Renal pelvis (tissue), 4 donors: ENCODE results near the gene ADIRF. TPM values are rescaled to one million over a fixed set of nuclear protein-coding genes. Genes with fewer than 3 reads are reported as not detected.
"Not testable (repeated sequence)": the region's sequence is repeated elsewhere in the genome, so short reads cannot be mapped to it uniquely, and the experiment has no call there.

ENCODE experiments used
- DNase-seq: peaks from one replicate; pipeline ENCODE4 v3.0.0-alpha.2; 2013
- polyA plus RNA-seq, 3 donors: library from polyadenylated mRNA; unstranded; fragments of 120-200 nt; gene quantifications; one replicate each; pipeline ENCODE4 v1.2.1, GENCODE V29; 2013; ENCODE audit not compliant: insufficient read length in 3 of 3

ADIRF gene
- polyA plus RNA-seq, 3 donors: 18.0 to 20.8 (median 19.0) TPM

DNA sequence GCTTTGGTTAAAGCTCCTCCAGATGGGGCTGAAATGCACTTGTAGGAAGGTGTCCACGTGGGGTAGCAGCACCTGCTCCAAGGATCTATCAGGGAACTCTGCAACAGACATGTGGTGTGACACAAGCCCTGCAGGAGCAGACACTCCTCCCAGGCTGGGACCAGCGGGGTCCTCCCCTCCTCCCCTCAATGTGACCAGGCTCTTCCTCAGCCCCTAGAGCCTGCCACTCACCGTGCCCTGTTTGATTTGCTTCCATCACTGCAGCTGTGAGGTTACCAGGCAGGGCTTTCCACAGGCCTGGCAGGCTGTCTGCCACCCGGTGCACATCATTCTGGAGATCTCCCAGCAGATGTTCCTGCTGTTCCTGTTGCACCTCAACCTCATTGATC, 24.3 kb upstream of the ADIRF start:
- no peak for DNase-seq

DNA sequence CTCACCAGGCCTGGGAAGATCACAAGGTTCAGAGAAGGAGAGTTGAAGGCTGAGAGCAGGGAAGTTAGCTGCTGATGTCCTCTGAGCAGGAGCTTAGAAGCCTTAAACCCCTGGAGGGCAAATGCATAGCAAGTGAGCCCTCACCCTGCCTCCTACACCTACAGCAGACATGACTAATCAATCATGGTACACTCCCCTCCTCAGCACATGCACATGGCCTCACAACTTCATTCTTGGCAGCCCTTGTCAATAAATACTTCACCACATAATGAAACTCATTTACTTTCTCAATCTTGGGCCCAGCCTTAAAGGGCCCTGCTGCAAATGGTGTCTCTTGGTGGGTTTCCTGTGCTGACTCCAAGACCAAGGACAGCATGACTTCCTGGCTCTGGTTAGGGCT, 23.8 kb upstream of the ADIRF start:
- DNase-seq: no peak

DNA sequence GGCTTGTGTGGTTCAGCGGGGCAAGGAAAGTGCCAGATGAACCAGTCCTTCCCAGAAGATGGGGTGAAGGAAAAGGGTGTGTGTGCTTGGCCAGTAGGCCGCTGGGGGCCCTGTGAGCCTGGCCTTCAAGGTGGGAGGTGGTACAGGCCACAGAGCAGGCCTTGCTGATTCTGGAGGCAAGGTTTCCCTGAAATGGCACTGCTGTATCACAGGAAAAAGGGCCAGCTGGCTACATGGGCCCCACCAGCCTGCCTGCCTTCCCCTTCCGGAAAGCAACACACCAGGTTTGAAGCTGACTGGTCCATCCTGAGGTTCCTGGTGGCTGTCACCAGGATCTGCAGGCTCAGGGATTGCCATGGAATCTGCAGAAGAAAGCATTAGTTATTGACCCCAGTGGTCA, 23.4 kb upstream of the ADIRF start:
- DNase-seq: no peak

DNA sequence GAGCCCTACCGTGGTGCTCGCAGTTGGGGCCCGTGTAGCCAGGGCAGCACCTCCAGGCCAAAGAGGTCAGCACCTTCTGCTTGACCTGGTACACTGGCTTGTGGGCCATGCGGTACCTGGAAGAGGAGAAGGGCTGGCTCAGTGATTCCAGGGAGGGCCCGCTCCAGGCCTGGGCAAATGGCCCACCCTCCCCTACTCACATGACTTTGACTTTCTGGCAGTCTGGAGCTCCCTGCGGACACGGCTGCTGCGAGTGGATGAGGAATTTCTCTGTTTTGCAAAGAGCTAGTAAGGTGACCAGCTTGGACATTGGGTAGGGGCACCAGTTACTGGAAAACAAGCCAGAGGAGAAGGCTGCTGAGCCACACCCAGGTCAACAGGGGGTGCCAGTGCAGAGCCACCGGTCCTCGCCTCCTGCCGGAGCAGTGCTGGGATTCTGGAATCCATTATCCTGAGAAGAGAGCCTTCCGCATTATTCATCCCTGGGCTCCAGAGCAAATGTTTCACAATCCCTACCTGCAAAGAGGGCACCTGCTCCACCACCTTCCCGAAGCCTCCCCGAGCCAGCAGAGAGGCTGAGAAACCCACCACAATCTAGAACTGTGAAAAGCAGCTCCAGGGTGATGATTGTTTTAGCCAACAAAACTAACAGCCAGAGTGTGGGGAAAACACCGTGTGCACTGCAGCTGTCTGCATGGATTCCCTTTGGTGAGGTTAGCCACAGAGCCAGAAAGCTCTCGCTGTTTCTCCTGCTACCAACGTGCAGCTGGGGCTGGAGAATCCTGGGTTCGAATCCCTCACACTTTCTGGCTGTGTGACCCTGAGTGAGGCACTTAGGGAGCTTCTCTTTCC, 22.7 kb upstream of the ADIRF start:
- DNase-seq: no peak

DNA sequence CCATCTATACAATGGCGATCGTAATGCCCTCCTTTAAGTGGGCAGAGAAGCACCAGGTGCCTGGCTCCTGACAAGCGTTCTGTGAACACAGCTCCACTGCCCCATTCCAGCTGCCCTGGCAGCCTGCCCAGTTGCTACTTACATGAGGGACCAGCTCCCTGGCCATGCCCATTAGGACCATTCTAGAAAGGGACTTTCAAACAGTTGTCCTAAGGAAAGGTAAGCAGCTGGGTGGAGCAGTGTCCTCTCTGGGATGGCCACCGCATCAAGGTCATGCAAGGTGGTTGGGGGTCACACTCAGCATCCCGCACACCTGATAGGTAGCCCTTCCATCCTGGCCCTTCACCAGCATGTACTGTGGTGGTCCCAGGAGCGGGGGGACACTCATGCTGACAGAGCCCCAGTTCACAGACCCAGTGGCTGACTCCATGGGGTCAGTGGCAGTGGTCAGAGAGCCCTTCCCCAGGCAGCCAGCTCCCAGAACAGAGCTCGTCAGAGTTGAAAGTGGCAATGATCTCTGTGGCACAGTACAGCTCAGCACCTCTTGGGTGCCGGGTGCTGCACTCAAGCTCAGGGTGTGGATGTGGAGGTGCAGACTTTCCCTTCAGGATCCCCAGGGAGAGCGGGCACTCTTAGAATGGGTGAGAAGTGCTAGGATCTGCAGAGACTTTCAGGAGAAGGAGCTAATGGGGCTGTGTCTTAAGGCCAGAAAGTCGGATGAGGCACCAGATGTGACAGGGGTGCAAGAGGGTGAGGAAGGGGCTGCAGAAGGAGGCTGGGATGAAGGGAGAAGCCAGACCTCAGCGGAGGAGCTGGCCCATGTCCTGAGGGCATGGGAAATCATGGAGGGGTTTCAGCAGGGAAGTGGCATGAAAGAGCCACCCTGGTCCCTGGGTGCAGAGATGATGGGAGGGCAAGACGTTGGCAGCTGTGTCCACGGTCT, 21.8 kb upstream of the ADIRF start:
- DNase-seq: no peak

DNA sequence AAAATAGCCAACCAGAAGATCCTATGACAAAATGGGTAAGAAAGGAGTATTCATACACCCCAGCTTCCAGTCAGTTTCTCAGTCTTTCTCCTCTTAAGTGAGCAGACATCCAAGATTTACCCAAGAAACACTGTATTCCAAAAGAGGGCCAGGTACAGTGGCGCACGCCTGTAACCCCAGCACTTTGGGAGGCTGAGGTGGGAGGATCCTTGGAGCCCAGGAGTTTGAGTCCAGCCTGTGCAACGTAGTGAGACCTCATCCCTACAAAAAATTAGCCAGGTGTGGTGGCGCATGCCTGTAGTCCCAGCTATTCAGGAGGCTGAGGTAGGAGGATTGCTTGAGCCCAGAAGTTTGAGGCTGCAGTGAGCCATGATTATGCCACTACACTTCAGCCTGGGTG, 20.5 kb upstream of the ADIRF start:
- DNase-seq: not testable (repeated sequence)

DNA sequence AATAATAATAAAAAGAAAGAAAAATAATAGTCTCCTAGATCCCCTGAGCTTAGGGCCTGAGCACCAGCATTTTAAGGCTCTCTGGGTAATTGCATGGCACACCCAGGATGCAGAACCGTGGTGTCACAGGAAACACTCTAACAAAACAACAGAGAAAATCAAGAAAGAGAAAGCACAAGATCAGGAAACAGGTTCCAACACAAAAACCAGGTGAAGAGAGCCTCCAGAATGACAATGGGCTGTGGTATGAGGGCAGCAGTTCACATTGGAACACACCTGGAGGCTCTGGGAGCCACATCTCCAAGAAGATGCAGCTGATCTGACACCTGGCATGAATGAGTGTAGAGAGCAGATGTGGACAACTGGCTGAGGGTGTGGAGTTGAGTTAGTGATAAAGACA, 17.9 kb upstream of the ADIRF start:
- no peak for DNase-seq

DNA sequence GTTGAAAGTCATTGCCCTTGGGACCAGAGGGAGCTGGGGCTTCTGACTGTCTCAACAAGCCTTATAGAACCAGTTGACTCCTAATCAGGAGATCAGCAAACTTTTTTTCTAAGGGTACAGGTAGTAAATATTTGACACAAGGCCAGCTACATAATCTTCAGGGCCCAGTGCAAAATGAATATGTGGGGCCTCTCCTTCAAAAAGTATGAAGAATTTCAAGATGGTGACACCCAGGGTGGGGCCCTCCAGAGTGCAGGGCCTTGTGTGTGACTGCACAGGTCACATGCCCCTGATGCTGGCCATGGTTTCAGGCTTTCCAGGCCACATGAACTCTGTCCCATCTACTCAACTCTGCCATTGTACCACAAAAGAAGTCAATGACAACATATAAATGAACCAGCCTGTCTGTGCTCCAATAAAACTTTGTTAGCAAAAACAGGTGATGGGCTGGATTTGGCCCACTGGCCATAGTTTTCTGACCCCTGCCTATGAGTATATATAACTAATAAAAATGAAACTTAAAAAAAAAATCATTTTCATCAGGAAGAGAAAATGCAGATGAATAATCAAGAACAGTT, 17.0 kb upstream of the ADIRF start:
- DNase-seq: no peak

DNA sequence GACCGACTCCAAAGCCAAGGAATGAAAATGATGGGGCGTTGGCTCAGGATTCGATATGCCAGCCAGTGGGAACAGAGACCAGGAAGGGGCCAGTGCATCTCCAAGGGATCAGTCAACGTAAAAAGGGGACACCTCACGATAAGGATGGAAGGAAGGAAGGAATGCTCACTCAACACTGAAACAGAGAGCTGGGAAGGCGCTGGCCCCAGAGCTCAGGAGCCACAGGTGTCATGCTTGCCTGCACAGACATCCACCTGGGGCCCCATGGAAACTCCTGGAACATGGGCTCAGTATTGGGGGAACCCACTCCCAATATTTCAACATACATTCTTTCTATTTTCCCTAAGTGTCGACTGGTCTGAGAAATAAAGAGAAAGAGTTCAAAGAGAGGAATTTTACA, 16.2 kb upstream of the ADIRF start:
- DNase-seq: no peak

DNA sequence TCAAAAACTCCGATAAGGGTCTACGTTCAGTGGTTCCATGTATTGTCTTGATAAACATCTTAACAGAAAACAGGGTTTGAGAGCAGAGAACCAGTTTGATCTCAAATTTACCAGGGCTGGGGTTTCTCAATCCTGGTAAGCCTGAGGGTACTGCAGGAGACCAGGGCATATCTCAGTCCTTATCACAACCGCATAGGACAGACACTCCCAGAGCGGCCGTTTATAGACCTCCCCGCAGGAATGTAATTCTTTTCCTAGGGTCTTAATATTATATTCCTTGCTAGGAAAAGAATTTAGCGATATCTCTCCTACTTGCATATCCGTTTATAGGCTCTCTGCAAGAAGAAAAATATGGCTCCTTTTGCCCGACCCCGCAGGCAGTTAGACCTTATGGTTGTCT, 15.6 kb upstream of the ADIRF start:
- DNase-seq: not testable (repeated sequence)

DNA sequence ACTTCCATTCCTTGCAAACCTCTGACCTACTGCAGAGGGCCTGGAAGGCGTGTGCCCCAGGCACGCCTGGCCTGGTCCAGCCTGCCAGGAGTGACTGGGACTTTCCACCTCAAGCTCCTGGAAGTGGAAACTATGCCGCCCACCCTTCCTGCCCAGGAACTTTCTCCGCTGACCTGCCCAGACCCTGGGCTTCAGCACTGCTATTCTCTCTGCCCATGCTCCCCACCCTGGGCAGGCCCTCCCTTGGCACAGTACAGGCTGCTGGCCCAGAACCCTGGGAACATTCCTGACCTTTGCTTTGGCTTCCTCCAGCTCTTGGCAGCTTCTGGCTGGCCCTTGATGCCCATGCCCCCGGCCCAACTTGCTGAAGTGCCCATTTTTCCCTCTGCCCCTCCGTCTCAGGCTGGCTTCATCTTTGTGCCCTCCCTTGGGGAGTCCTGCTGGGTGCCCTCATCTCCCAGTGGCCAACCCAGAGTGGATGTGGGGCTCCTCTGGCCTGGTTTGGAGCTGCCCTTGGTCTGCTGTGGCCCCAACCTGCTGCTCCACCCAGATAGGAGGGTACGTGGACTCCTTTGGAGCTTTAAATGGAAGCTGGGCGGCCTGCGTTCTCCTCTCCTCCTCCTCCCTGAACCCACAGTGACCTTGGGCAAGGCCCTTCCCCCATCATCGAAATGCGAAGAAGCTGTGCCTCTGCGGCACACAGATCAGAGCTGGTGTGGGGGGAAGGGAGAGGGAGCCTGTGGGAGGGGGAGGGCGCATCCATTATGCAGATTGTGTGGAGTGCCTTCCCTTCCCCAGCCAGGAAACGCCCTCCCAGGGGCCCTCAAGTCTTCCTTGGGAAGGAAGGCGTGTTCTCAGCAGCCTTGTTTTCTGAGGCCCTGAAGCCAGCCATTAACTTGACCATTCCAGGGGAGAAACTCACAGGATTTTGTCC, 14.3 kb upstream of the ADIRF start:
- DNase-seq: peak; percentile 69

DNA sequence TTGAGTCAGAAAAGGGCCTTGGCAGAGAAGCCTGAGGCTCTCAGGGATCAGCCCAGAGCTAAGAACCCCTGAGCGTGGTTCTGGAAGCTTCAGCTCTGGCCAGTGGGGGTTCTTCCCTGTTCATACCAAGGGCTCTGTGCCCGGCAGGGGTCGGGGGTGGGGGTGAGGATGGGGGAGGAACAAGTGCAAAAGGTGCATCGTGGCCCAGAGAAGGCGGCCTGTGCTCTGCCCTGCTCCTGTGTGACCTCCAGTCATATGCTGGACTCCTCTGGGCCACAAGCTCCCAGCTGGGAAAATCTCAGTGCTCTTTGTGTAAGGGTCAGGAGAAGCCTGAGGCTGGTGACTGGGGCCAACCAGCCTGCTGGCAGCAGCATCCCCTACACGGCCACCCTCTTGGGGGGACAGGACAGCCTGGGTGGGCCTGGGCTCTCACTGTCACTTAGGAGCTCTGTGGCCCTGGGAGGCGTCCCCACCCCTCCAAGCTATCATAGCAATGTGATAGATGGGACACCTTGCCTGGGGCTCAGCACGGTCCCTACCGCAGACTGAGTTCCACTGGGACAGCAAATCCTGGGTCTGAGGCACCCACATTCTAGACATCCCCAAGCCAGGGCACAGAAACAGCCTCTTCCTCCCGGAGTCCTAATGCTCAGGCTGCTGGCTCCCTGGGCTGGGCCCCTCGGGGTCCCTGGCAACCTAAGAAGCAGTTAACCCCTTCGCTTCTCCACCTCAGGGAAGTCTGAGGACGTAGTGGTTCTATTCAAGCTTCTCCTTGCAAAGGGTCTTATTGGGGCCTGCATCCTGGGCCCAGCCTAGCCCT, 13.4 kb upstream of the ADIRF start:
- no peak for DNase-seq

DNA sequence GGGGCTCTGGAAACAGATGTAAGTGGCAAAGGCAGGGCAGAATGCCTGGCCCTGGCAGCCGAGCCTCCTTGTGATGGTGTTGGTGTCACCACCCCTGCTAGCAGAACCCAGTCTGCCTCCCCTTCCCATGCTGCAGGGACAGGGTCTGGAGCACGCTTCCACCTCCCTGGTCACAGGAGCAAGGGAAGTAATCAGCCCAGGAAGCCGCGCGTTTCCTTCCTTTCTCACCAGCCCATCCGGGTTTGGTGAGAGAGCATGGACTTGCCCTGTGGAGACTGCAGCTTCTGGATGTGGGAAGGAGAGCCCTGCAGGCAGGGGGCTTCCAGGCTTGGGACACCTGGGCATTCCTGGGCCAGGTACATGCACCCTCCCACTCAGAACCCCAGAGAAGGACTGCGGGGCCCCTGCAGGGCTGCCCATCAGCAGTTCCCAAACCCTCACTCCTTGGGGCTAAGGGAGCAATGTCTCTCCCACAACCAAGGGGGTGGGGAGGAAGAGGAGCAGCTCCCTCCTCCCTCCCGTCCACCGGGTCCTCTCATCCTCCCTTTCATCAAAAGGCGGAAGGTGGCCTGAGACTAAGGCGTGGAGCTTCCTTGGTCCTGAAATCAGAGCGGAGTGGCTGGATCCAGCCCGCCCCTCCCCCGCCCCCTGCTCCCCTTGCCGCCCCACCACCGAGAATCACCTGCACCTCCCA, 12.6 kb upstream of the ADIRF start:
- DNase-seq: no peak

DNA sequence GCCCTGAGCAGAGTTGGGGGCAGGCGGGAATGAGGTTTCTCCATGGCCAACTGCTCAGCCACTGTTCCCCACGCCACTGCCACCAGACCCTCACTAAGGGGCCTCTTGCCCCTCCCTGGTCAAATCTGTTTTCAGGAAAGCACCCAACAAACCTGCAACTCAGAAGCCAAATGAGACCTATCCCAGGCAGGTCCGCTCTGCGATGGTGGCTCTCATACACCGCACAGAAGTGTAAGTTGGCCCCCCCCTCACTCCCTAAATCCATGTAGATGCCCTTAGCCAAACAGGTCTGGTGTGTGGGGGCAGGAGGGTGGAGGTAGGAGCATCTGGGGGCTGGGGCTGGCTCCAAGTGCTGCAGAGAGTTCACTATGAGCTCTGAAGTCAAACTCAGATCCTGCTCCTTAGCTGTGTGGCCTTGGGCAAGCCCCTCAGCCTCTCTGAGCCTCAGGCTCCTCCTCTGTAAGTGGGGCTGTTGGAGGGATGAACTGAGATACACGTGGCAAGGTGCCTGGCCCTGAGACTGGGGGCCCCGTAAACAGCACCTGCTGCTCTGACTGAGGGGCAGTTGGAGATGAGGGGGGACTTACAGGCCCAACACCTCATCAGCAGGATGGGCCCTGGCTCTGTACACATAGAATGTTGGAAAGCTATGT, 12.0 kb upstream of the ADIRF start:
- DNase-seq: no peak

DNA sequence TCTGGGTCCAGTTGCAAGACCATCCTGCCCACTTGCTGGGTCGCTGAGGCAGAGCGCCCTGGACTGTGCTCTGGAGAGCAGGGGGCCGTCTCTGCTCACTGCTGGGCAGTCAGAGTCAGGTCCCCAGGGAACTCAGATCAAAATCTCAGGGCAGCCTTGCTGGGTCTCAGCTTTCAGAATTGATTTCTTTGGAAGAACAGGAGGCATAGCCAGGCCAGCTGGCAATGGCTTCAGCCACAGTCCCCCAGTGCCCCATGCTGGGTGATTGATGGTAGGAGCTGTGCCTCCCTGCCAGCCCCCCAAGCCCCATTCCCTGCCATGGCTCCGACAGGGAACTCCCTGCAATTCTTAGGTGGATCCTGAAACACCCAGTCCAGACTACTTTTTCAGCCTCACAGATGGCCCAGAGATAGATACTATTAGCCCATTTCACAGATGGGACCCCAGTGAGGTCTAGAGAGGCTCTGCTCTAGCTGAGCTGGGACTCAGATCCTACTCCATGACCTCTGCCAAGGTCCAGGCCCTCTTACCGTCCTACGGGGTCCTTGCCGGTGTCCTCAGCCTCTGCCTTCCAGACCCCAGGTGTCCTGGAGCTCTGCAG, 11.3 kb upstream of the ADIRF start:
- DNase-seq: no peak

DNA sequence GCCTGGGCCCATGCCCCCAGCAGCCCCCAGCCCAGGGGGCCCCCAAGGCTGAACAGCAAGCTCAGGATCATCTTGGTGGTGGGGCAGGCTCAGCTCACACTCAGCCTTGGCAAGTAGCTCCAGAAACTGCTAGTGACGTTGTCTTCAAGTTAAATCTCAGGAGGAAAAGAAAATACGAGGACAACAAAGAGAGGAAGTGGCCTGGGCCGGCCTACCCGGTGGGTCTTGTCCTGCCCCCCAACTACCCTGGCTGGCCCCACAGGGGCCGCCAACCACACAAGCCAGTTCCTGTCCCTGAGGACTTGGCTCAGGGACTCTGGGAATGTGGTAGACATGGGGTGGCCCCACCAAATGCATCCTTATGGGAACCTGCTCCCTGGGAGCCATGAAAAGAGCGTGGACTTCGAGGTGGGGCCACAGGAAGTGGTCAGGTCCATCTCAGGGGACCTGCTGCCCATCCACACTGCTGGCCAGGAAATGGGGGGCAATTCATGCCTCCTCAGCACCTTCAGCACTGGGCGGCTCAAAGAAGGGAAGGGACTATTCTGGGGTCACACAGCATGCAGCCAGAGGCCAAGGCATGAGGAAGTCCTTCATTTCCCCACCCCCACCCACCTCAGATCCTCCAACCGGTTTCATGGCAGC, 10.7 kb upstream of the ADIRF start, which contains the start of gene MMRN2:
Gene MMRN2 (minus strand): TSS at position 145 of the 645 bp plus-strand sequence. CDS start 74 bp downstream, at position 71.
- DNase-seq: no peak

DNA sequence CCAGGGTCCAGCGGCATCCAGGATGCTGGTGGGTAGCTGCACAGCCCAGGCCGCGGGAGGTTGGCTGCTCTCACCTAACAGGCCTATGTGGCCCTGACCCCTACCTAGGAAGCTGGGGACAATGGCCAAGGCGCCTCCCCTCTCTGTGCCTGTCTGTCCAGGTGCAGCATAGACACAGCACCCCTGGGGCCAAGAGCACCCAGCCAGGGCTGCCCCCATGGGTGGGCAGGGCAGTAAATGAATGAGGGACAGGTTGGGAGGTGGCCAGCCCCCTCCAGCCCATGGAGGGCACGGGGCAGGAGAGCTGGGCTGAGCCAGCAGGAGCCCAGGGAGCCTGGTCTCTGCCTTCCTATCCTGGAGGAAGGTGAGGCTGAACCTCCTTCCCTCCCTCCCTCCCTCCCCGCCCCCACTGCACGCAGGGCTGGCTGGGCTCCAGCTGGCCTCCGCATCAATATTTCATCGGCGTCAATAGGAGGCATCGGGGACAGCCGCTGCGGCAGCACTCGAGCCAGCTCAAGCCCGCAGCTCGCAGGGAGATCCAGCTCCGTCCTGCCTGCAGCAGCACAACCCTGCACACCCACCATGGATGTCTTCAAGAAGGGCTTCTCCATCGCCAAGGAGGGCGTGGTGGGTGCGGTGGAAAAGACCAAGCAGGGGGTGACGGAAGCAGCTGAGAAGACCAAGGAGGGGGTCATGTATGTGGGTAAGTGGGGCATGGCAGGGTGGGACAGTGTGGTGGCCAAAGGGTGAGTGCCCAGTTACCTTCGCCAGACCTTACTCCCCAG, 10.0 kb upstream of the ADIRF start, which contains the start of gene SNCG:
Gene SNCG (plus strand): TSS at position 484 of the 785 bp plus-strand sequence. CDS start 99 bp downstream, at position 583.
- DNase-seq: no peak
